Vagina (tissue), 2 donors: Measurements from ENCODE around the gene PADI6.
"Not testable (repeated sequence)": the region's sequence is repeated elsewhere in the genome, so short reads cannot be mapped to it uniquely, and the experiment has no call there.

ENCODE experiments used
- CTCF ChIP-seq, 3 experiments: fragments of 450-650 bp in 2 of 3; fragments of 200-600 bp in 1 of 3; sonication (generic) in 1 of 3; IDR thresholded peaks; one replicate each; pipeline ENCODE4 v1.5.1; 2017 to 2019; ENCODE audit warnings: antibody characterized with exemption in 3 of 3, mild to moderate bottlenecking in 2 of 3, moderate library complexity in 2 of 3
- POLR2A ChIP-seq, 2 donors: fragments of 450-650 bp; IDR thresholded peaks; one replicate each; pipeline ENCODE4 v1.6.1; 2017; ENCODE audit warnings: antibody characterized with exemption in 2 of 2, mild to moderate bottlenecking in 2 of 2, moderate library complexity in 2 of 2
- POLR2AphosphoS5 ChIP-seq, 2 donors: sonication (generic); formaldehyde crosslinking; IDR thresholded peaks; one replicate each; pipeline ENCODE4 v1.9.0; 2017; ENCODE audit warnings: antibody characterized with exemption in 2 of 2, mild to moderate bottlenecking in 2 of 2, low read depth in 1 of 2; ENCODE audit not compliant: insufficient read depth in 1 of 2

GRCh38 chr1:17406760-17407475 is 34.9 kb downstream of the PADI6 start:
- TF ChIP-seq CTCF (IDR thresholded peaks at IDR 0.05); POLR2A (IDR thresholded peaks at IDR 0.05); POLR2AphosphoS5 (IDR thresholded peaks at IDR 0.05; ENCODE audit: insufficient read depth in 1 of 2, low read depth in 1 of 2): not testable (repeated sequence)
